Body of pancreas (tissue), 4 donors: ENCODE data around the gene CLNK.

ENCODE experiments used
- POLR2A ChIP-seq, 3 donors: fragments of 450-650 bp; IDR thresholded peaks; one replicate each; pipeline ENCODE4 v1.6.1; 2016; ENCODE audit warnings: antibody characterized with exemption in 3 of 3, mild to moderate bottlenecking in 2 of 3
- TF ChIP-seq, protein P1 (sequence below), 7 experiments: fragments of 450-650 bp in 4 of 7; fragments of 200-600 bp in 3 of 7; sonication (generic) in 3 of 7; IDR thresholded peaks; one replicate each; pipeline ENCODE4 v1.5.1; 2016 to 2019; ENCODE audit warnings: antibody characterized with exemption in 7 of 7

- TF ChIP-seq, protein P1, sequence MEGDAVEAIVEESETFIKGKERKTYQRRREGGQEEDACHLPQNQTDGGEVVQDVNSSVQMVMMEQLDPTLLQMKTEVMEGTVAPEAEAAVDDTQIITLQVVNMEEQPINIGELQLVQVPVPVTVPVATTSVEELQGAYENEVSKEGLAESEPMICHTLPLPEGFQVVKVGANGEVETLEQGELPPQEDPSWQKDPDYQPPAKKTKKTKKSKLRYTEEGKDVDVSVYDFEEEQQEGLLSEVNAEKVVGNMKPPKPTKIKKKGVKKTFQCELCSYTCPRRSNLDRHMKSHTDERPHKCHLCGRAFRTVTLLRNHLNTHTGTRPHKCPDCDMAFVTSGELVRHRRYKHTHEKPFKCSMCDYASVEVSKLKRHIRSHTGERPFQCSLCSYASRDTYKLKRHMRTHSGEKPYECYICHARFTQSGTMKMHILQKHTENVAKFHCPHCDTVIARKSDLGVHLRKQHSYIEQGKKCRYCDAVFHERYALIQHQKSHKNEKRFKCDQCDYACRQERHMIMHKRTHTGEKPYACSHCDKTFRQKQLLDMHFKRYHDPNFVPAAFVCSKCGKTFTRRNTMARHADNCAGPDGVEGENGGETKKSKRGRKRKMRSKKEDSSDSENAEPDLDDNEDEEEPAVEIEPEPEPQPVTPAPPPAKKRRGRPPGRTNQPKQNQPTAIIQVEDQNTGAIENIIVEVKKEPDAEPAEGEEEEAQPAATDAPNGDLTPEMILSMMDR (IDR thresholded peaks at IDR 0.05) = peak in 1 of 7 experiments; percentile 3
- no peak for TF ChIP-seq POLR2A (IDR thresholded peaks at IDR 0.05)
Observed at GRCh38 chr4:10721616-10722015, 37.0 kb upstream of the CLNK start.
